Articular chondrocyte of knee joint (primary cell): Measurements from ENCODE around the gene MTF2. TPM values are rescaled to one million over a fixed set of nuclear protein-coding genes. Genes with fewer than 3 reads are reported as not detected.

Experiments
- total RNA-seq: library from RNA; depleted of rRNA; stranded (reverse); fragments of >200 nt; gene quantifications from 2 replicates; pipeline ENCODE4 v1.2.3, GENCODE V29; 2012

Gene MTF2
- total RNA-seq: 21.0 and 24.6 TPM in 2 replicates

GRCh38 chr1:93078986-93079654 is at the start of gene MTF2:
TSS of gene MTF2 (plus strand) at chr1:93079283. CDS start at chr1:93079527, 244 bp downstream.

GRCh38 chr1:93179886-93180722 is 101.0 kb downstream of the MTF2 start, which contains the start of gene TMED5:
TSS of gene TMED5 (minus strand) at chr1:93180413. CDS start at chr1:93180242, 171 bp downstream.

GRCh38 chr1:93180723-93181613 is 101.9 kb downstream of the MTF2 start, which contains the start of gene CCDC18:
TSS of gene CCDC18 (plus strand) at chr1:93180724. CDS start at chr1:93183362, 2,638 bp downstream.

Other genes starting within 250 kb of the MTF2 start
- 1,057 and 1,388 TPM in 2 replicates for gene RPL5, start 247.2 kb upstream of the MTF2 start, total RNA-seq
- 10.8 and 15.0 TPM in 2 replicates for gene DIPK1A, start 117.8 kb upstream of the MTF2 start, total RNA-seq
- gene TMED5, start 101.1 kb downstream of the MTF2 start, total RNA-seq: 68.5 and 80.3 TPM in 2 replicates
- gene CCDC18, start 101.4 kb downstream of the MTF2 start, total RNA-seq: 9.8 and 13.6 TPM in 2 replicates